PC-3 (cell line): ENCODE measurements around the gene R3HDML. TPM values are rescaled to one million over a fixed set of nuclear protein-coding genes. Genes with fewer than 3 reads are reported as not detected.

ENCODE experiments used
- ATAC-seq: fragments of 200-7000 bp; cut with Tn5 transposase; 2 replicates; pipeline ENCODE4 v1.9.1; 2020; ENCODE audit warnings: mild to moderate bottlenecking, moderate library complexity
- BruUV-seq: library from RNA; stranded (reverse); fragments of 400-500 nt; replicated peaks from 2 replicates; lab custom pipeline; 2021; lab: Mats Ljungman, UMichigan
- CTCF ChIA-PET: fragments of 300-600 bp; sonication (Branson Sonifier 250); formaldehyde crosslinking; loops from one replicate; lab custom pipeline; 2022; ENCODE audit warnings: antibody characterized with exemption; lab: Charles Lee
- POLR2A ChIA-PET: fragments of 300-600 bp; sonication (Branson Sonifier 250); formaldehyde crosslinking; loops from one replicate; lab custom pipeline; 2022; ENCODE audit warnings: antibody characterized with exemption; ENCODE audit not compliant: unreplicated experiment; lab: Charles Lee
- DNase-seq: peaks from one replicate; pipeline ENCODE4 v3.0.0-alpha.2; 2015
- H2AFZ ChIP-seq: fragments of 300-600 bp; sonication (generic); 2 replicates; pipeline ENCODE4 v1.6.0; 2016; ENCODE audit warnings: antibody characterized with exemption, low read length
- H3F3A ChIP-seq: fragments of 300-600 bp; sonication (generic); one replicate; pipeline ENCODE4 v1.6.0; 2017; ENCODE audit warnings: antibody characterized with exemption, low read length, control low read depth, mild to moderate bottlenecking; ENCODE audit not compliant: unreplicated experiment
- H3K27ac ChIP-seq: fragments of 300-600 bp; sonication (generic); 2 replicates; pipeline ENCODE4 v1.5.1; 2016; ENCODE audit warnings: mild to moderate bottlenecking, low read length
- H3K27me3 ChIP-seq: fragments of 300-600 bp; sonication (generic); 2 replicates; pipeline ENCODE4 v1.6.1; 2016; ENCODE audit warnings: low read length, mixed read lengths
- H3K36me3 ChIP-seq: fragments of 300-600 bp; sonication (generic); 2 replicates; pipeline ENCODE4 v1.6.1; 2016; ENCODE audit warnings: low read depth, mixed run types, low read length, mixed read lengths
- H3K4me1 ChIP-seq: fragments of 300-600 bp; sonication (generic); 2 replicates; pipeline ENCODE4 v1.5.1; 2016; ENCODE audit warnings: low read length; ENCODE audit not compliant: insufficient read depth
- H3K4me2 ChIP-seq: fragments of 300-600 bp; sonication (generic); 2 replicates; pipeline ENCODE4 v1.6.0; 2016; ENCODE audit warnings: low read length
- H3K4me3 ChIP-seq: fragments of 300-600 bp; sonication (generic); 2 replicates; pipeline ENCODE4 v1.5.1; 2016; ENCODE audit warnings: mild to moderate bottlenecking, low read length, mixed read lengths
- H3K79me2 ChIP-seq: fragments of 300-600 bp; sonication (generic); 2 replicates; pipeline ENCODE4 v1.6.1; 2017; ENCODE audit warnings: low read length, mixed read lengths
- H3K9ac ChIP-seq: fragments of 300-600 bp; sonication (generic); 2 replicates; pipeline ENCODE4 v1.6.0; 2016; ENCODE audit warnings: mild to moderate bottlenecking, low read length
- H3K9me2 ChIP-seq: fragments of 300-600 bp; sonication (generic); replicated peaks from 2 replicates; pipeline ENCODE4 v1.6.1; 2016; ENCODE audit warnings: mixed run types, low read length, mixed read lengths
- H3K9me3 ChIP-seq: fragments of 300-600 bp; sonication (generic); 2 replicates; pipeline ENCODE4 v1.6.1; 2016; ENCODE audit warnings: low read length, mixed read lengths
- H4K20me1 ChIP-seq: fragments of 300-600 bp; sonication (generic); 2 replicates; pipeline ENCODE4 v1.6.1; 2016; ENCODE audit warnings: low read length, mixed read lengths
- CTCF ChIP-seq: fragments of 300-600 bp; sonication (generic); conservative IDR thresholded peaks from 2 replicates; pipeline ENCODE4 v1.5.1; 2017; ENCODE audit warnings: antibody characterized with exemption, low read depth, mild to moderate bottlenecking, low read length
- EZH2 ChIP-seq: fragments of 300-600 bp; sonication (generic); IDR thresholded peaks from one replicate; pipeline ENCODE4 v1.6.1; 2017; ENCODE audit warnings: antibody characterized with exemption, mild to moderate bottlenecking, low read length; ENCODE audit not compliant: unreplicated experiment
- EZH2phosphoT487 ChIP-seq: fragments of 300-600 bp; sonication (generic); IDR thresholded peaks from 2 replicates; pipeline ENCODE4 v1.6.1; 2018; ENCODE audit warnings: mild to moderate bottlenecking, antibody characterized with exemption, low read length, borderline replicate concordance
- intact Hi-C: fragments of 100-400 bp; cut with micrococcal nuclease; formaldehyde crosslinking; loops from 2 replicates; pipeline ENCODE4 v1.9.0; 2023
- total RNA-seq: library from RNA; depleted of rRNA; stranded (reverse); fragments of >200 nt; gene quantifications from 2 replicates; pipeline ENCODE4 v1.2.3, GENCODE V29; 2014

R3HDML gene
- total RNA-seq, 1 experiment from 2014 or later = not detected

- no peaks in the 10 kb centered on the region for H3K27me3 ChIP-seq
- CTCF ChIA-PET = interaction anchor here (0.7 kb wide), 1 partner anchor 260 kb away, joined by 3 read pairs; no protein-coding TSS in a partner anchor
- no peak overlapping the region for H3K27ac ChIP-seq
- no TSS peak for BruUV-seq
- H3K36me3 ChIP-seq = no peaks in the 10 kb centered on the region
- H4K20me1 ChIP-seq = no peaks in the 10 kb centered on the region
- no peaks in the 10 kb centered on the region for H3F3A ChIP-seq
- H3K4me3 ChIP-seq = no peak overlapping the region
- TF ChIP-seq EZH2 (no peak), EZH2phosphoT487 (no peak), CTCF (no peak)
- DNase-seq (no peak), ATAC-seq (no peak)
- H3K4me1 ChIP-seq = peaks cover 10% of the 10 kb centered on the region
- intact Hi-C loops = no loop called here
- H3K9ac ChIP-seq = no peak overlapping the region
- no peak overlapping the region for H2AFZ ChIP-seq
- H3K4me2 ChIP-seq = no peak overlapping the region
- POLR2A ChIA-PET = no interaction called here
- H3K79me2 ChIP-seq = no peaks in the 10 kb centered on the region
- H3K9me3 ChIP-seq = no peaks in the 10 kb centered on the region
- no peaks in the 10 kb centered on the region for H3K9me2 ChIP-seq
Observed at GRCh38 chr20:44392088-44392775, 55.4 kb downstream of the R3HDML start.

DNA sequence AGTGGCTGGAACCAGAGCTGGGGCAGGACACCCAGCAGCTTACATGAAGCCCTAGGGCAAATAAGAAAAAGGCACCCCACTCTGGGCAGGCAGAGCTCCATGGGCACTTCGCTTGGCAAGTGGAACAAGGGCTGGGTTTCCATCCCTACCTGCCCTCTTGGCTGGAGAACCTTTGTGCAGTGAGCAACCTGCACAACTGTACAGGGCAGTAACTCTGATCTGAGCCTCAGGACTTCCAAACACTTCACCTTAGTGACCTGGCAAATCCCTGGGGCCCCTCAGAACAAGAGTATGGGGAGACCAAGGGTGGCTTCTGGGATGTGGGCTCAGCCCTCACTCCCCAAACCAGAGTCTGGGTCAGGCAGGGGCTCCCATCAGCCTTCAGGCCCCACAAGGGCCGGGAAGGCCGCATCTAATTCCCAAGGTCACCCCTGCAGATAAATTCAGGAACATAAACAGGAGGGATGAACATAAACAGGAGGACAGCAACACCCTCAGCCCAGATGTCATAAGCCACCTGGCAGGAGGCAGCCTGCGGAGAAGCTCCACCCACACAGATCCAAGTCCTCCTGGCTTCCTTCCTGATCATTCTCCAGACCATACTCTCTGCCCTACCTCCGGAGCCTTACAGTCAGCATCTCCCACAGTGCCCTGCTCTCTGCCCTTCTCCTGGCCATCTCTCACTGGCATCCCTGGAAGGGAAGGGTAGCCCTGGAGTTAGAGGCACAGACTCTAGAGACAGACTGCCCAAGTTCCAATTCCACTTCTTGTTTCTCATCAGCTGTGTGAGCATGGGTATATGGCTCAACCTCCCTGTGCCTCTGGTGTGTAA, 56.1 kb downstream of the R3HDML start:
- Histone ChIP-seq H3K4me2 (no peak overlapping the region), H3K79me2 (no peaks in the 10 kb centered on the region), H3K27ac (no peak overlapping the region), H3K9me2 (no peaks in the 10 kb centered on the region), H3K4me3 (no peak overlapping the region), H3K9me3 (no peaks in the 10 kb centered on the region), H2AFZ (no peak overlapping the region), H4K20me1 (no peaks in the 10 kb centered on the region), H3K36me3 (no peaks in the 10 kb centered on the region), H3K4me1 (peaks cover 8% of the 10 kb centered on the region), H3K9ac (no peak overlapping the region), H3K27me3 (no peaks in the 10 kb centered on the region), H3F3A (no peaks in the 10 kb centered on the region)
- ATAC-seq = no peak
- ChIA-PET CTCF (interaction anchor here (0.7 kb wide), 1 partner anchor 259 kb away, joined by 3 read pairs; no protein-coding TSS in a partner anchor), POLR2A (no interaction called here)
- TF ChIP-seq EZH2phosphoT487 = no peak
- no peak for TF ChIP-seq EZH2
- TF ChIP-seq CTCF = no peak
- no peak for DNase-seq
- no TSS peak for BruUV-seq
- intact Hi-C loops = no loop called here
